ENCODE data around the gene ITGB8.
A peak's percentile ranks its signal among the peaks of the same experiment; 100 is the strongest.

The ITGB8 gene

GRCh38 chr7:20344396-20344795 is 13.7 kb downstream of the ITGB8 start:
- DNase-seq = no peak

- DNase-seq = no peak
Measured at GRCh38 chr7:20346577-20346976, 15.9 kb downstream of the ITGB8 start.

- no peak for DNase-seq
Measured at GRCh38 chr7:20347680-20348079, 17.0 kb downstream of the ITGB8 start.

- no peak for DNase-seq
Measured at GRCh38 chr7:20348125-20348807, 17.6 kb downstream of the ITGB8 start.

DNA sequence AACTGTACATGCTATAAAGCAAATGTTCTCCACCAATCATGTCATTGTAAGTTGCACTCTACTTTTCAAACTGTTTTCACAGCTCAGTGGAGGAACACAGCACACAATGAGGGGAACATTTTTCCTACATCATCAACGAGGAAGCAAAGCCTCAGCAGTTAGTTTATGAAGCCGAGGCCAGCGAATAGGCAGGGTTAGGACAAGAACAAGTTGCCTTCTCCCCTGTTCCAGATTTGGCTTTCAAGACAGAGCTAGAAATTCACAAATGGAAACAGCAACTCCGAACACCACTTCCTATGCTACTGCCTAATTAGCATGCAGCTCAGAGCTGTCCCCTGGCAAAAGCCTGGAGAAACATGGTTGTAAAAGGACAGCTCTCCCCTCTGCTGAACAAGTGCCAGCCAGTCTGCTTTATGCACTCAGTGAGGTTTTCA is 19.8 kb downstream of the ITGB8 start:
- DNase-seq = no peak

DNA sequence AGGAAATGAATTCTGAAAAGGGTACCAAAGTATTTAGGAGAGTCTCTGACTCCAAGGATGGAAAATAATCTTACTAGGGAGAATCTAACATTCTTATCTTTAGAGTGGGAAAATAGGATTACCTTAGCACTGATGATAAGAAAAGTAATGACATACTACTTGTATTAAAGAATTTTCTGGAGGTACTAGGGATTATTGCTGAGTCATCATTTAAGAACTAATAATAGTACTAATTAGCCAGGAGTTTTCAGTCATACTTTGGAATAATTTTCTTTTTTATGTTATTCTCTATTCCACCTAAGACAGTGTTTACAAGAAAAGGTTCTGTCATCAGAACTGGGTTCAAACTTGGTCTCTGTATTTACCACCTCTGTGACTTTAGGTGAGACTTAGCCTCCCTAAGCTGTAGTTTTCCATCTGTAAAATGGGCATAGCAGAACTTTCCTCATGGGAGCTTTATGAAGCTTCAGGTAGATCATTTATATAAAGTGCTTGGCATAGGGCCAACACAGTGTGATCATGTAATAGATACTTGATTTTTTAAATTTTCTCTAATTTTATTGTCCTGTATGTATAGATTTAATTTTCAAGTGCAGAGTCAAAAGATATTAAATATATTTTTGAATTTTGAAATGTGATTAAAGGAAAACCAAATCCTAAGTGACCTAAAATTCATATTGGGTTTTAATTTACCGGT is 20.4 kb downstream of the ITGB8 start:
- DNase-seq = no peak

GRCh38 chr7:20351901-20352300 is 21.2 kb downstream of the ITGB8 start:
- no peak for DNase-seq

DNA sequence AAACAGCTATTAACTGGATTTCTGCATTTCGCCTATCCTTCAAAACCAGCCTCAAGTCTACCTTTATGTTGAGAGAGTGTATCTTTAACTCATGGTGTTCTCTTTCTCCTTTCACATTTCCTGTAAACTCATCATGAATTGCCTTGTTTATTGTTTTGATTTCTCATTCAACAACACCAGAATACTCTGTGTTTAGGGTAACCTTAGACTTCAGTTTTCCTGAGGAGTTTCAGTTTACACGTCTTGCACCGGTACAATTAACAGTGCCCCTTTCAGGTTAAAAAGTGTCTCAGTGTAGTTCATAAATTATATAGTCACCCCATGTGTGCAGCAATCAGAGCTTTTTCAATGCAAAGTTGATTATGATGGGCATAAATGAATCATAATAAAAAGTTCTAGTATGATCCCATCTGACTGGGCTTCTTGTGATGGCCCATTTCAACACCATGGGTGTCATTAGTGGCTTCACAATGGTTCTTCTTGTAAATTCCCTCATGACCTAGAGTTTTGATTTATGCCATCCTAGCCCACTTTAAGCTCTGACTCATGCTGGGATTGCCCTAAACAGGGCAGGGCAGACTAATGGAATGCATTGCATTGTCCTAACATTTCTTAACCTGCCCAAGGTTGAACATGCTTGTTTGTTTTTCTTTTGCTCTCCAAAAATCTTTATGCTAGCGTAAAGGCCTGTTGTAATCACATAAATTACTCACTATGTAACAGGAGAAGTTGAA is 22.0 kb downstream of the ITGB8 start:
- DNase-seq = peak; percentile 81

GRCh38 chr7:20354610-20355528 is 24.2 kb downstream of the ITGB8 start:
- no peak for DNase-seq

DNA sequence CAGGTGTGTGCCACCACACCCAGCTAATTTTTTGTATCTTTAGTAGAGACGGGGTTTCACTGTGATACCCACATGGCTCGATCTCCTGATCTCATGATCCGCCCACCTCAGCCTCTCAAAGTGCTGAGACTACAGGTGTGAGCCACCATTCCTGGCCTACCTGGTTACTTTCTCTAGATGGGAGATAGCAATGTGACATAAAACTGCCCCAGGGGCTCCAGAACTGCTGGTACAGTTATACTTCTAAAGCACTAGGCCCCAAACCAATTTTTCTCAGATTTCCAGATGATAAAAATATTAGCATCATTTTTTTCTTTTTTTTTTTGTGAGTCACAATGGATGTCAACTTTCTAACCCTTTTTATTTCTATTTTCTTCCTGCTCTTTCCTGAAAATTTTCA is 27.4 kb downstream of the ITGB8 start:
- no peak for DNase-seq

- DNase-seq = no peak
Measured at GRCh38 chr7:20358762-20359282, 28.1 kb downstream of the ITGB8 start.

GRCh38 chr7:20359341-20359963 is 28.8 kb downstream of the ITGB8 start:
- peak; percentile 84 for DNase-seq

DNA sequence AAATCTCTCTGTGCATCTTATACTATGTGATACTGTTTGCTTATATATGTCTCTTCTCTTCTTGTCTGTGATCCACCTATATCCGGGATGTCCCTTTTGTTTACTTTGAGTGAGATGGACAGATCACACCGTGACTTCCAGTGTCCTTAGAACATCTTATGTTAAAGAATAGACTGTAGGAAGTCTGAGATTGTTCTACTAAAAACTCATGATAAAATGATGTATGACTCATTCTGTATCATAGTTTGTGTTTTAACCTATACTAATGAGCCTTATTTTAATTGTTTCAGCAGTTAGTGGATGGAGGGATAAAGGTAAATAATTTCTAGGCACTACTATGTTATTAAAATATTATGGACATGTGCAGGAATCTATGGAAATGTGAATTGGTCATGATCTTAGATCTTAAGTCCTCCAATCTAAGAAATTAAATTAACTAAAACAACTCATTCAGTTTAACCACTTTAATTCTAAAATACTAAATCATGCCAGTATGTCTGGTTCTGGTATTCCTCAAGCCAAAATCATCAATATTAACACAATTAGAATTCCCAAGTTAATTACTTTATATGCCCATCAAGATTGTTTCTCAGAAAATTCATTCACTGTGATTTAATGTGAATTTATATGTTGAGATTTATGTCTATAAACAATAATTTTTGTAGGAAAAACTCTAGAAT is 32.0 kb downstream of the ITGB8 start:
- DNase-seq = no peak

GRCh38 chr7:20364571-20365196 is 34.0 kb downstream of the ITGB8 start:
- no peak for DNase-seq

GRCh38 chr7:20365486-20365885 is 34.8 kb downstream of the ITGB8 start:
- no peak for DNase-seq

GRCh38 chr7:20374399-20374798 is 43.7 kb downstream of the ITGB8 start:
- no peak for DNase-seq

GRCh38 chr7:20376796-20377195 is 46.1 kb downstream of the ITGB8 start:
- no peak for DNase-seq

DNA sequence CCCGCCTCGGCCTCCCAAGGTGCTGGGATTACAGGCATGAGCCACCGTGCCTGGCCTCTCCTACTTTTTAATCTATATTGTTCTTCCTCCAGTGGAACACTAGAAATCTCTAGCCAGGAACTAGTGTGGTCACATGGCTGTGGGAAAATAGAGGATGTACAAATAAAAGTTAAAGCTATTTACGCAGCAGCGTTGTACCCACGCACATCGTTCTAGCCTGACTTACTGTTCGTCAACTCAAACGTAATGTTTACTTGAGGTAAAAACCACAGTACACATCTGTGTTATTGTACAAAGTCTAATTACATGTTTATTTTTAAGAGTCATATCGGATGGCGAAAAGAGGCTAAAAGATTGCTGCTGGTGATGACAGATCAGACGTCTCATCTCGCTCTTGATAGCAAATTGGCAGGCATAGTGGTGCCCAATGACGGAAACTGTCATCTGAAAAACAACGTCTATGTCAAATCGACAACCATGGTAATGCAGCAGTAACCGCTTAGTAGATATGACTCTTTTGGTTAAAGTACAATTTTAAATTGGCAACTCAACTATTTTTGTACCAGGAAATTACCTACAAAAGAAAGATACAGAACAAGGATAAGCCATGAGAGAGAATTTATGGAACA is 50.8 kb downstream of the ITGB8 start:
- no peak for DNase-seq

GRCh38 chr7:20383351-20383750 is 52.7 kb downstream of the ITGB8 start:
- DNase-seq = no peak

- peak; percentile 86 for DNase-seq
Measured at GRCh38 chr7:20385126-20385525, 54.4 kb downstream of the ITGB8 start.

DNA sequence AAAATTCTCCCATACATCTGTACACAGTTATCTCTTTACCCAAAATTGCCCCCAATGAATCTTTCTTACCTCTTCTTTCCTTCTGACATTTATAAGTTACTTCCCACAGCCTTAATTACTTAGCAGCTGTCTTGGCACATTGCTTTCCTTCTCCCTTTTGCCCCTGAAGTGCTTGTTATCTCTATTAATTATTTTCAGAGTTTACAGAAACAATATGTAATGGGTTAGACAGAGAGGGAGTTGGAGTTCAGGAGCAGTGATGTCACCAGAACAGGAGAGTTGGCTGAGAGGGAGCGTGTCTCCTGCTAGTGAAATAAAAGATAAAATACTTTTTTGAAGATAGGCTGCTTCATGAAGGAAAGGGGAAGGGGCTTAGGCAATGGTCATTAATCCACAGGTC is 57.4 kb downstream of the ITGB8 start:
- peak; percentile 63 for DNase-seq
